ENCODE measurements around the gene TGIF1.

TGIF1 gene

DNA sequence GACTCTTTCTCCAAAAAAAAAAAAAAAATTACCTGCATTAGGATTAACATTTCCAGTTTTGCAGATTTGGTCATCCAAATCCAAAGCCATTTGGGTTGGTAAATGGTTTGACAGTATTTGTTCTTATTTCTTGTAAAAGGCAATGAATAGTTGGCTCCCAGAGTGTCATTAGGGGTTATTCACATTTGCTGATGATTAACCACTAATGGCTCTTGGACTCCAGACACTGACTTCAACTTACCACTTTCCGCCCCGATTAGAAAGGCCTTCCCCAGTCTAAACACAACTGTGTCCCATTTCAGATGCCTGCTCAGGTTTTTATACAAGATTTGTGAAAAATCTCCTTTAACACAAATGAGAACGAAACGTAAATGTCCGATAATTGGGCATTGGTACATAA lies 9.6 kb upstream of the TGIF1 start:
- no peak for DNase-seq

DNA sequence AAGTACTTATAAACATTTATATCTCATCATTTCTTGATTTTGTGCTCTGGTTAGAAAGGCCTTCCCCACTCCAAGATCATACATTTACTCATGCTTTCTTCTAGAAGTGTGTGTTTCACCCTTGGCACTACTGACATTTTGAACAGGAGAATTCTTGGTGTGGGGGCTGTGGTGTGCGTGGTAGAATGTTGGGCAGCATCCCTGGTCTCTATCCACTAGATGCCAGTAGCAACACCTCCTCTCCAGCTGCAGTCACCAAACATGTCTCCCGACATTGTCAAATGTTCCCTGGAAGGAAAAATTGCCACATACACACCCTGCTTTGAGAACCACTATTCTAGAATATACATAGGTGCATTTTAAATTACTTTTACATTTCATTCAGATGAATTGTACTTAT lies 8.7 kb upstream of the TGIF1 start:
- no peak for DNase-seq

DNA sequence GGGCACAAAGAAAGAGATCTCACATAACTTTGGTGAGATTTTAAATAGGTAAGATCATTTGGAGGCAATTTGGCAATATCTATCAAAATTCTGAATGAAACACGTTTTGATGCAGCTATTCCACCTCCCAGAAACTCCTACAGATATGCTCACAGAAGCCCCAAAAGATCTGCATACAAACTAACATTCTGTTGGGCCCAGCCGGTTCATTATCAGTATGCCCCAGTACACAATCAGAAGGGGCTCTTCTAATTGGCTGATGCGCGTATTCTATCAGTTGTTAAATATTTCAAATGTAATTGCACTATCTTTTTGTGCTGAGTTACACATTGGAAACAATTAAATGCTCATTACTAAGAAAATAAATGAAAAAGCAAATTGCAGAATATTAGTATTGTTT lies 7.1 kb upstream of the TGIF1 start:
- no peak for DNase-seq

DNA sequence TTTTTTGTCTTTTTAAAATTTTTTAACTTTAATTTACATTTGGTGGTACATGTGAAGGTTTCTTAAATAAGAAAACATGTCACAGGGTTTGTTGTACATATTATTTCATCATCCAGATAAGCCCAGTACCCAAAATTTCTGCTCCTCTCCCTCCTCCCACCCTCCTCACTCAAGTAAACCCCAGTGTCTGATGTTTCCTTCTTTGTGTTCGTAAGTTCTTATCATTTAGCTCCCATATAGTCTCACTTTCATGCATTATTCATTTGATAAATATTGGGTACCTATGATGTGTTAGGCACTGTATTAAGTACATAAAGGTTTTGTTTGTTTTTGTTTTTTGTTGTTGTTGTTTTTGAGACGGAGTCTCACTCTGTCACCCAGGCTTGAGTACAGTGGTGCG lies 5.7 kb upstream of the TGIF1 start:
- no peak for DNase-seq

DNA sequence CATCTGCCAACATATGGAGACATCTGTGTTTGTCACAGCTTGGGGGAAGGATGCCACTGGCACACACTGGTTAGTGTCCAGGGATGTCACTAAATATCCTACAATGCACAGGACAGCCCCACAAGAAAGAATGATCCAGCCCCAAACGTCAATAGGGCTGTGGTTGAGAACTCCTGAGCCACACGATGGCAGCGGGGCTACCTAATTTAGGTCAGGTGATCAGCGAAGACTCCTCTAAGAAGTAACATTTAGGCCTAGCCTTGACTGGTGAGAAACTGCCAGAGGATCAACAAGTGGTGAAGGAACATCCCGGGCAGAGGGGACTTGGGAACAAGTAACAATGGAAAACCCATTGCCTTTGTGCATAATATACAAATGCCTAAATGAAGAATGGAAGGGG lies 5.0 kb upstream of the TGIF1 start:
- no peak for DNase-seq

DNA sequence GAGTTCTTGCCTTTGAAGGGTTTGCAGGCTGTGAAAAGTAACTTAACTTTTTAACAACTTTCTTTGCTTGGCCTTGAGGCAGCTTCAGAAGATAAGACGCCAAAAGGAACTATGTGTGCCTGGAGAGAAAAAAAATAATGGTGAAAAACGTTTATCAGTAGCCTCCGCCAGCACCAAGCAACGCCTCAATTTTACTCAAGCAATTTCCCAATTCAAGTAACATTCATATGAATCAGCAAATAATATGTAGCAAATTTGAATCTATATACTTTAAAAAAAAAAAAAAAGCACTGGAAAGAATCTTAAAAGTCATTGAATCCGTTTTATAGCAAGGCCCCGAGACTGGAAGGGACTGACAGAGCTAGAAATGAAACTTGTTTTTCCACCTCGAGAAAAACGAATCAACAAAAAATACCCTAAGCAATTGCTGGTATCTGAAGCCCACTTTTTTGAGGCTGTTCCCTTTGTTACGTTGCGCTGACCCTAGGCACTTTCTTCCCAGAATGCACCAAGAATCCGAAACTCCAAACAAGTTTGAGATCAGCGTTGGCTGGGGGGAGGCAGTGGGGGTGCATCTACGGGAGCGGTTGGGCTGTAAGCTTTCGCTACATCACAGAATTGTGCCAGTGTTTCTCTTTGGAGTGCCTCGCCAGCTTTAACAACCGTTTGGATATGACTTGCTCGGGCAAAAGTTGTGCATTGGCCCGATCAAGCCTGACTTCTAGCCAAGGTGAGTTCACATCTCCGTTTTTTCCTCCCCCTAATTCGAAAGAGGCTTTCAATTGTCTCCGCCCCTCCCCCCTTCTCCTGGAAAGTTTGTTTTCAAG lies 2.7 kb upstream of the TGIF1 start:
- DNase-seq = no peak

DNA sequence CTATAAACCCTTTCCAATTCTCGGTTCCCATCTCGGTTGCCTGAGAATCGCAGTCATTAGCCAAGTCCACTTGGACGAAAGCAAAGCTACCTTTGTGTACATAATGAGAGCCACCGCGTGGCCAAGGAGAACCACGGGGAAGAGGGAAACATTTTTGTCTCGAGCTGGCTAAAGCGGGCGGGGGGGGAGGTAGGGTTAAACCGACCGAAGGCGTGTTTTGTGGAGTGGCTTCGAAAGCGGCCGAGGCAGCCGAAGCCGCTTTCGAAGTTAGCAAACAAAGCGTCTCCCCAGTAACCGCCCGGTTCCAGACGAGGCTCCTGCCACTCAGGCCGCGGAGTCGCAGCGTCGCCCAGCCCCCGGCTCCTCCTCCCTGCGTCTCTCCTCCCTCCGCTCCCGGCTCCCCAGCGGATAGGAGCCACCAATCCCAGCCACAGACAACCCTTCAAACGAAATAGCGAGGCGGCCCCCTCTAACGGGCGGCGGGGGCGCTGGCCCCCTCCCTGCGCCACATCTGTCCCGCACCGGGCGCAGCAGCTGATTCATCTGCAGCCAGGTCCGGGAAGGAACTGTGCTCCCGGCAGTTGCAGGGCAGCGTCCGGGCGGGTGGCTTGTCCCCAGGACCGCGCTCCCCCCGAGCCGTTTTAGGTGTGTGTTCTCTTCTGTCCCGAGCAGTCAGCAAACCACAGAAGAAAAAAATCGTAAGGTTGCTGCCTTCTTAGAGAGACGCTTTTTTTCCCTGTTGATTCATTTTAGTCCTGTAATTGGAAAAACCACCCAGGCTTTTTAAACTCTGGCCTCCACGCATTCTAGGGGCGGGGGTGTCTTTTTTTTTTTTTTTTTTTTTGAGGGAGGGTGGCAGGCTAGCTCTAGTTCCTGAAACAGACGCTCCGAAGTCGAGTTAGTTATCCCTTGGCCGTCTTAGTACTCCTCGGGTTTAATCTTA lies 1.8 kb upstream of the TGIF1 start:
- DNase-seq = peak; percentile 80

DNA sequence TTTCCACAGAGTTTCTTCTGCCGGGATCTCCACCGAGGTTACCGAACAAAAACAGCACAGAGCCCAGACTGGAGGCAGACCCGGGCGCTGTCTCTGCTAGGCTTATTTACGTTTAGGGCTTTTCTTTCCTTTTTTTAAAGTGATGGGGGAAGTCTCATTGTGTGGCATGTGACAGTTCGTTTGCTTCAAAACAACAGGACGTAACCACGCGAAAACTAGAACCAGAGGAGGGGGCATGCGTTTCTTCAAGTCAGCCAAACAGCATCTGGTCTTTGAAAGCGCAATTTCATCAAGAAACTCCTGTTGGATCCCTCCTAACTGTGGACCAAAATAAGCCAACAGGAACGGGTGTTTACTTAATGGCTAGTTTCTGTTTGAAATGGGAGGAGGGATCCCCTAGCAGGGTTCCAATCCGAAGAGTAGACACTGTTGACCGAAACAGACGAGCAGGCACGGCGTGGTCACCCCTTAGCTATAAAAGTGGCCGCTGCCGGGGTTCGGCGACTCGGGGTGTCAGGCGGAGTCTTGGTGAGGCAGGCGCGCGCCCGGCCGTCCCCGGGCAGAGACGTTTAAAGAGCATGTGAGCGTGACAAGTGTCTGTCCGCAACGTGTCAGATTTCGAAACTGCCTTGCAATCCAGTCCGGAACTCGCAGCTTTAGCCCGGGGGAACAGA lies 997 bp upstream of the TGIF1 start:
- no peak for DNase-seq

DNA sequence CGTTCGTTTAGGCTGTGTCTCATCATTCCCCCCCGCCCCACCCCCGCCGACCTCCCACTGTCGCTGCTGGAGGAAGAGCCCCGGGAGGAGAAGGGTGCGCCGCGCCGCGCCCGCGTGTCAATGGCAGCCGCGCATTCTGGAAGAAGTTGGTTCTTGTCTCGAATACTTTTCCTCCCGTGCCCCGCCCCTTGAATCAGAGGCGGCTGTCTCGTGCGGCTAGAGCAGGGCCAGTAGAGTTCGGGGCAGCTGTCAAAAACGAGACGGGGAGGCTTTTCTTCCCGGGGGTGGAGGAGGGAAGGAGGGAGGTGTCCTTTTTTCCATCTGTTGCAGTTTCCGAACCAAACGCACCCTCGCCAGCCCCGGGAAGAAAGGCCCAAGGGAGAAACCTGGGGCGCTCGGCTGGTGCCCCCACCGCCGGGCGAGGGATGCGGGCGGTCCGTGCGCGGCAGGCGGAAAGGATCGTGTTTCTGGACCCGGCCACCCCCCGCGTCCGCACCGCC lies 410 bp upstream of the TGIF1 start:
- DNase-seq = no peak

DNA sequence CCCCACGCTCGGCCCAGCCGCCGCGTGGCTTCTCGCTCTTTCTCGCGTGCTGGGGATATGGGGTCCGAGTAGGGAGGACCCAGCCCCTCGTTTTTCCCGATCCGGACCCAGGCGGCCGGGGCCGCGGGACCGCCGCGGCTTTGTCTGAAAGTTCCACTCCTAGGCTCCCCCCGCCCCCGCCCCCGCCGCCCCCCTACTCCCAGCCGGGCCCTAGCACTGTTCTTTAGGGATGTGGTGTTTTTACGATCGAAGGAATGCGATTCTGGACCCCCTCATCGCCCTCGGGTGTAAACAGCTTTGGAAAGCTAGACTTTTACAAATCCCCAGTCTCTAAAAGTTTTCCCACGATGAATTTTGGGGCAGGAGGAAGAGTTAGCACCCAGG lies 819 bp downstream of the TGIF1 start:
- DNase-seq = no peak

DNA sequence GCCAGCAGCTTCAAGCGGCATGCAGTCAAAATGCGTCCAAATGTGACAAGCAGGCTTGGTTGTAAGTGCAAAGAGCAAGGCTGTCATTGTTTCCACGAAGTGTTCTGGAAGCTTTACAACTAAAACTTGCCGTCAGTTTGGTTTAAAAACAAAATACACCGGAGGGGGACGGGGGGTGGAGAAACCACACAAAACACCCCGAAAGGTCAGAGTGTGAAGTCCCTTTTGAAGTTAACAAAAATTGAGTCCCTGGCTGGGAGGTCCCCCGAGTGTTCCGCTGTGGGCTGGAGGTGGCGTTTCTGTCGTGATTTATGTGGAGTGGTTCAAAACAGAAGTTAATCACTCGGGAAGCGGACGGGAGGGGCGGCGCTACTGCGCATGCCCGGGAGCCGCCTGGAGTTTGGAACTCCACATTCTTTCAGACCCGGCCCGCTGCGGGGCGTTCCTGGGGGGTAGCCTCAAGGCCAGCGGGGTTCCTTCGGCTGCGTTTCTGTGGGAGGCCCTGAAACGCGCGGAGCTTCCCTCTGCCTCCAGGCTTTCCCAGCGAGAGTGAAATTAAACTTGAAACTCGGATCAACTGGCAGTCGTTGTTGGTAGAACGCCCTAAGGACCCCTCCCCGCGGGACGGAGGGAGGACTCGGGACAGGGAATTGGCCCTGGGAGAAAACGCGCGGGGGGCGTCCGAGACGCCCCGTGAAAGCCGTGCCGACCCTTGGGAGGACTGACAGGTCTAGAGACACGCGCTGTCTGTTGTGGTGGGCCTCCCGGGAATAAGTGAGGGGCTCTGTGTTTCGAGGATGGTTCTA lies 1.4 kb downstream of the TGIF1 start:
- DNase-seq = no peak

DNA sequence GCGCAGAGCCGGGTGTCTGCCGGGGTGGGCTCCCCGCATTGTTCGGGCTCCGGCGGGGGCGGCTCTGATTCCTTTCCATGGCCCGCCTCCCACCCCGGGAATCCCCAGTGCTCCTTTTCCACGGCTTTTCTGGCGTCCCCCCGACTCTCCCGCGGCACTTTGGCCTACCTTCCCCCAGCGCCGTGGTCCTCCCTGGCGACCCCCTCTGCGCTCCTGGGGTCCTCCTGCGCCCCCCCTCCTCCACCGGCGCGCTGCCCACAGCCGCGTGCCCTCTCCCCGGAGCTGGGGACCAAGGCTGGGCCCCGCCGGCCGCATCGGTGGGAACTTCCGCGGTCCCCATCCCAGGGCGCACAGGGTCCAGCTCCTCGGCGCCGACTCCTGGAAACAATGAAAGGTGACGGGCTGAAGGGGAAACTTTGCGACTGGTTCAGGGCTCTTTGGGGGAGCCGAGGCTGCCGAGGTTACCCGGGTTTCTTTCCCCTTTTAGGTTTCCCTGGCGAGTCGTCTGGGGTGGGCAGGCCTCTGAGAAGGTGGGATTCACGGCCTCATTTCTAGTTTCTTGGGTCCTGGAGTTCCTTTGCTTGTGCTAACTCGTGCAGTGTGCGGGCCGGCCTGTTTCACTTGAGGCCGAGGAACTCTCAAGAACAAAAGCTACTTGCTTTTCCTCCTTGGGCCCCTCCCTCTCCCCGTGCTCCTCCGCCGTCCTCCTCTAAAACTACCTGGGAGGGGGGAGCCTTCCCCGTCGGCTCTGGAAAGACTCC lies 2.2 kb downstream of the TGIF1 start:
- no peak for DNase-seq

DNA sequence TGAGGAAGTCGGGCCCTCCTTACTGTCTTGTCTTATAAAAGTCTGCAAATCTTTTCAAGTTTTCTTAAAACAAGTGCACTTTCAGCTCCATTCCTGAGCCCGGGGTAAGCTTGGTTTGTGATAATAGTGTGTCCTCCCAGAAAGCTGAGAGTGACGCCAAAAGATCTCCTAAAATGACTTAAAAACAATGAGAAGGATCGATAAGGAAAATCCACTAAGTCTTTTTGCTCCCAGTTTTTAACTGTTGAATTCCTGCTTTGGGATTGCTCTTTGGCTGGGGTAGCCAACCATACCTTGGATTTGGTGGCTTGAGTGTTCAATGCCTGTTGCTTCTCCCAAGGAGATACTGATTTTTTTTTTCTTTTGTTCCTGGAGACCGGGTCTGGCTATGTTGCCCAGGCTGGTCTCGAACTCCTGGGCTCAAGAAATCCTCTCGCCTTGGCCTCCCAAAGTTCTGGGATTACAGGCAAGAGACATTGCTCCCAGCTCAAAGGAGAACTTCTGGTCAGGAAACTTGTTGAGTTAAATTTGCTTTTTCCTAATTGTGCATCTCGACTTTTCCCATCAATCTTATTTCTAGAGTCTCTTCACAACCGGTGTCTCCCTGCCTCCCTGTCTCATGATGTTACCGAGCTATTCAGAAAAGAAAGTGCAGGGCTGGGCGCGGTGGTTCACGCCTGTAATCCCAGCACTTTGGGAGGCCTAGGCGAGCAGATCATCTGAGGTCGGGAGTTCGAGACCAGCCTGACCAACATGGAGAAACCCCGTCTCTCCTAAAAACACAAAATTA lies 3.0 kb downstream of the TGIF1 start:
- DNase-seq = no peak

DNA sequence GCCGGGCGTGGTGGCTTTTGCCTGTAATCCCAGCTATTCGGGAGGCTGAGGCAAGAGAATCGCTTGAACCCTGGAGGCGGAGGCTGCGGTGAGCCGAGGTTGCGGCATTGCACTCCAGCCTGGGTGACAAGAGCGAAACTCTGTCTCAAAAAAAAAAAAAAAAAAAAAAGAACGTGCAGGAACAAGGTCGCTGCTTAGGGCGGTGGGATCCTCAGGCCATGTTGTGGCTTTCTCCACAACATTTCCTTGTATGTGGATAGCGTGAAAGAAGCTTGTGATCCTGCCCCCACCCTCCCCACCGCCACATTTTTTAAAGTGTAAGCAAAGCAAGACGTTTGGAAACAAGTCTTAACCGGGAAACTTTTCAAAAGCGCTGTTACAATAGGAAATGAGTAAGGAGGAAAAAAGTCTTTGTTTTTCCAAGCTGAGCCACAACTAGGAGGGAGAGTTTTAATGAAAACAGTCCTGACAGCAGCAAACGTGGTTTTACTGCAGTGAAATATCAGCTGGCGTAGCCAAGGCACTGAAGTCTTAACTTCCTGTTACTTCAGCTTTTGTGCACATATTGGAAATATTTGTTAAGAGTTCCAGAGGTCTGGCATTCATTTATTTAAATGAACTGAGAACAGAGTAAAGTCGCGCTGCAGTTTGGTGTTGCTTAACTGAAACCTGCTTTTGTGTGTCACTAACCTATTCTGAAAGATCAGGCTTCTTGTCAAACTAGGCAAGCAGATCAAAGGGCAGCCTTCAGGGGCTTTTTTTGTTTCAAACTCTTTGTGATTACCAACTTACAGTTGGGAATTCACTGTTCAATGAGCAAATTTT lies 3.8 kb downstream of the TGIF1 start:
- no peak for DNase-seq

DNA sequence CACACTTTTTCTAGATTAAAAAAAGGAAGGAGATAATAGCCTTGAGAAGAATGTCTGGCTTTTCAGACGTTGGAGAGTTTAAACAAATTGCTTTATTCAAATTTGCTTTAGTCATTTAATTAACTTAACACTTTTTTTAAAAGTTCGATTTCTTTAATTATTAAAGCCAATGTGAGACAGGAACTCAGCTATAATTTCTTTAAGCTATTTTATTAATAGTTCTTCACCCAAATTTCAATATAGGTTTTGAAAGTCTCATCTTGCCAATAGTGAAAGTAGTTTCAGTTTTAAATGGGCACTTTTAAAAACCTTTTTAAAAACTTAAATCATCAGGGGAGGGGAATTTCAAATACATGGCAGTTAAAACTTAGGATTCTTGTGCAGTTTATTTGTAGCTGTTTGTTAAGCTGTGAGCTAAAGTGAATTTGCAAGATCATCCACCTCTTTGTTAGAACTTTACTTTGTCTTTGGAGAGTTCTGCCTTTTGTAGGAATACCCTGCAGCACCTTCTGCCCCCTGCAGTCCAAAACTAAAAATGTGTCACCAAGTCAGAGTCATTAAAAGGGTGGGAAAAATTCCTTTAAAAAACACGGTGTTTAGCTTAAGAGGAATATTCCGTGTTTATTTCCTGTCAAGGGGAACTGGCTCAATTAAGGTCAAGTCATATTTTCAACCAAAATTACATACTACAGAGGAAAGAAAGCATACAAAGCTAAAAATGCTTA lies 4.6 kb downstream of the TGIF1 start:
- DNase-seq = no peak

DNA sequence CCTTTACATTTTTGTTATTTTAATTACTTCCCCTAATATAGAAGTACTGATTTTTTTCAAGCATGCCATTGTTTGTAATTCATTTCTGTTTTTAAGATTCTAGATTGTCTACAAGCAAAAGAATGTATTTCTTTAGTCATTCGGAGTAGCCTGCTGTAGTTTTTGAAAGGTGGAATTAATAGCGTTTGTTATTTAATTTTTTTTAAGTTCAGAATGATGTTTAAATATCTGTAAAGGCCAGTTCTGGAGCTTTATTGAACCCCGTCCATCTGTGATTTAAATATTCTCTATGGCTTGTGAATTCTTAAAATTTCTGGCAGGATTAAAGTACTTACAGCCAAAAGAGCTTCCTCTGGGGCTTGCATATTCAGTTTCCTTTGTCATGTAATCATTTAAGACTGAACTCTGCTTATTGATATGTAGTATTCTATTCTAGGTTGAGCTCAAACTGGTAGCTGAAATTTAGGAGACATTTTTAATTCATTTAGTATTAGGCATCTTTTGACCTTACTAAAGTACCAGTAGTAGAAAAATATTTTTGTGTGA lies 5.2 kb downstream of the TGIF1 start:
- no peak for DNase-seq

DNA sequence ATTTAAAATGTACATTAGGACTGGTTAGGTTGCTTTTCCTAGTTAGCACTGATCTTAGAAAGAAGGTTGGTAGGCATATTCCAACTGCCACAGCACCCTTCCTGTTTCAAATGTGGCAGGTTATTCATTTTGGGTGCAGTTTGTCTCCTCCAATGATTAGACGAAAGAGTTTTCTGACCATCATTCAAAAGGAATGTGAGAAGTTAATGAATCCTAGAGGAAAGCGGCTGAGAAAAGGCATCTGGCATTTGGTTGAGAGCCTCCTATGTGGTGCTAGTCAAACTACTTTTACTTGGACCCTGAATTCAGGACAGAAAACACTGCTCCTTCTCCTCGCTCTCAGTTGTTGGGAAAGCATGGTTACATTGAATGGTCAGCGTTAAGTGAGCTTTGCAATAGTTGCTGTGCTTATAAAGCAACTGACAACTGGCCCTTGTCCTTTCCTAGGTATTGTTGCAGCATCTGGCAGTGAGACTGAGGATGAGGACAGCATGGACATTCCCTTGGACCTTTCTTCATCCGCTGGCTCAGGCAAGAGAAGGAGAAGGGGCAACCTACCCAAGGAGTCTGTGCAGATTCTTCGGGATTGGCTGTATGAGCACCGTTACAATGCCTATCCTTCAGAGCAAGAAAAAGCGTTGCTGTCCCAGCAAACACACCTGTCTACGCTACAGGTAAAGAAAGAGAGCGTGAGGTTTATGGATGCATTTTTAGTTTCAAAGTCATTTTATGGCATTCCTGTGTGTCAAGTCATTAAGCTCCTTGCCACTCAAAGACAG lies 6.1 kb downstream of the TGIF1 start:
- no peak for DNase-seq

DNA sequence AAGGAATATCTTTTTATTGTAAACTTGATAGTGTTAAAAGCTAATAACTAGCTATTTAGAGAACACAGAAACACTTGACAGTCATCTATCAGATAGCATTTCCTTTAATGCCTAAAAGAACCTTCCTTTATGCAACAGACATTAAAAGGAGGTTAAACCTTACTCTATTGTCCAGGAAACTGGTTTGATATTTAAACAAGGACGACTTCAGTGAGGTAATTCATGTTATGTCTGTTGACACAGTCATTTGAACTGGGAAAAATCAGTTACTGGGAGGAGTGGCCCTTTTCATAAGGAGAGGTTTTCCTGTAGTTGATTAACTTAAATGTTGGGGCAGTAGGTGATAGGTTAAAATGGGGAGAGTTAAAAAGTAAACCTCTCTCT lies 6.7 kb downstream of the TGIF1 start:
- no peak for DNase-seq
